ENCODE data around the gene PNMA8C.

PNMA8C gene

GRCh38 chr19:46428239-46429135 lies at the start of gene PNMA8C:
Gene PNMA8C, minus strand, starts transcription at chr19:46428936. Its CDS starts 577 bp downstream, at chr19:46428359.
- DNase-seq, result peak; percentile 51

- DNase-seq, result no peak
These were observed 47.2 kb upstream of the PNMA8C start for GRCh38 chr19:46475986-46476385.

- no peak for DNase-seq
These were observed 45.5 kb upstream of the PNMA8C start for GRCh38 chr19:46474211-46474610.

- no peak for DNase-seq
These were observed 43.9 kb upstream of the PNMA8C start for GRCh38 chr19:46472592-46472991.

GRCh38 chr19:46471811-46472543 lies 43.2 kb upstream of the PNMA8C start:
- DNase-seq, result no peak

- no peak for DNase-seq
These were observed 42.5 kb upstream of the PNMA8C start, which contains the start of gene PNMA8A for GRCh38 chr19:46471116-46471733. Gene PNMA8A, minus strand, starts transcription at chr19:46471563. Its CDS starts 528 bp downstream, at chr19:46471035.

- no peak for DNase-seq
These were observed 41.6 kb upstream of the PNMA8C start for GRCh38 chr19:46470376-46470775.

GRCh38 chr19:46469541-46470185 lies 40.9 kb upstream of the PNMA8C start:
- DNase-seq, result no peak

- DNase-seq, result no peak
These were observed 37.9 kb upstream of the PNMA8C start for GRCh38 chr19:46466536-46467196.

GRCh38 chr19:46463516-46463915 lies 34.8 kb upstream of the PNMA8C start:
- no peak for DNase-seq

- no peak for DNase-seq
These were observed 32.8 kb upstream of the PNMA8C start for GRCh38 chr19:46461537-46461936.

- DNase-seq, result no peak
These were observed 32.2 kb upstream of the PNMA8C start for GRCh38 chr19:46460981-46461380.

GRCh38 chr19:46460055-46460454 lies 31.3 kb upstream of the PNMA8C start:
- no peak for DNase-seq

GRCh38 chr19:46456930-46457329 lies 28.2 kb upstream of the PNMA8C start:
- DNase-seq, result no peak

- no peak for DNase-seq
These were observed 25.5 kb upstream of the PNMA8C start for GRCh38 chr19:46454244-46454643.

- no peak for DNase-seq
These were observed 24.9 kb upstream of the PNMA8C start for GRCh38 chr19:46453661-46454060.

GRCh38 chr19:46452186-46452585 lies 23.4 kb upstream of the PNMA8C start:
- DNase-seq, result no peak

GRCh38 chr19:46451352-46451751 lies 22.6 kb upstream of the PNMA8C start:
- no peak for DNase-seq

- DNase-seq, result no peak
These were observed 22.0 kb upstream of the PNMA8C start for GRCh38 chr19:46450737-46451136.

- no peak for DNase-seq
These were observed 20.5 kb upstream of the PNMA8C start for GRCh38 chr19:46449228-46449627.

- no peak for DNase-seq
These were observed 19.9 kb upstream of the PNMA8C start for GRCh38 chr19:46448601-46449000.

GRCh38 chr19:46447824-46448223 lies 19.1 kb upstream of the PNMA8C start:
- no peak for DNase-seq

All from activated CD8-positive, alpha-beta memory T cell treated with anti-CD3 and anti-CD28 coated beads, Interleukin-2, amount 50 U/mL, for 4 hours (primary cell).